BLaER1 (cell line): ENCODE measurements around the gene DMXL1.
"Not testable (repeated sequence)": the region's sequence is repeated elsewhere in the genome, so short reads cannot be mapped to it uniquely, and the experiment has no call there.

Experiments used
- H3K27ac ChIP-seq: shearing (Covaris generic); formaldehyde crosslinking; 2 replicates; pipeline ENCODE4 v1.8.1; 2022
- H3K27me3 ChIP-seq: shearing (Covaris generic); formaldehyde crosslinking; 2 replicates; pipeline ENCODE4 v1.8.1; 2022
- H3K36me3 ChIP-seq: shearing (Covaris generic); formaldehyde crosslinking; 2 replicates; pipeline ENCODE4 v1.8.1; 2022
- H3K4me1 ChIP-seq: shearing (Covaris generic); formaldehyde crosslinking; 2 replicates; pipeline ENCODE4 v1.8.1; 2022
- H3K4me2 ChIP-seq: shearing (Covaris generic); formaldehyde crosslinking; 2 replicates; pipeline ENCODE4 v1.8.1; 2022
- H3K4me3 ChIP-seq: shearing (Covaris generic); formaldehyde crosslinking; 2 replicates; pipeline ENCODE4 v1.8.1; 2022
- H3K9ac ChIP-seq: shearing (Covaris generic); formaldehyde crosslinking; 2 replicates; pipeline ENCODE4 v1.8.1; 2022
- H3K9me3 ChIP-seq: shearing (Covaris generic); formaldehyde crosslinking; 2 replicates; pipeline ENCODE4 v1.8.1; 2022
- H4K20me1 ChIP-seq: shearing (Covaris generic); formaldehyde crosslinking; 2 replicates; pipeline ENCODE4 v1.8.1; 2022
- Cebpa-rat ChIP-seq: shearing (Covaris generic); IDR thresholded peaks from 2 replicates; pipeline ENCODE4 v1.8.1; 2022

The DMXL1 gene

DNA sequence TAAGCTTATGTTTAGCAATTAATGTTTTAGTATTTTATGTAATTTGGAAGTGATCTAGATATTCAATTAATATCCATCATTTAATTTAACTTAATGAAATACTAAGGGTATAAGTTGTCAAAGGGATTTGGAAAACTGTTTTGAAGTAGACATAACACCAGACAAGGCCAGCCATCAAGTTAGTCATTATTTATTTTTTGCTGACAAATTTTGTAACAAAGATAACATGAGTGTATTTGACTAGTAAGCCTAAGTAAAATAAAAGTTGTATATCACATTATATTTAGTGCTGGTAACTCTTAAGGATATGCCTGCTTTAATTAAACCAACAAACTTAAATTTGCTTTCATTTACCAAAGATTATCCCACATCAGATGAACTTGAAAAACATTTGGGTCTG, 159.1 kb downstream of the DMXL1 start:
- H4K20me1 ChIP-seq, result no peaks in the 10 kb centered on the region
- H3K36me3 ChIP-seq, result peaks cover 22% of the 10 kb centered on the region
- H3K4me2 ChIP-seq, result no peak overlapping the region
- no peaks in the 10 kb centered on the region for H3K27me3 ChIP-seq
- H3K9ac ChIP-seq, result no peak overlapping the region
- no peaks in the 10 kb centered on the region for H3K4me1 ChIP-seq
- H3K4me3 ChIP-seq, result no peak overlapping the region
- H3K27ac ChIP-seq, result no peak overlapping the region
- TF ChIP-seq Cebpa-rat, result no peak
- no peaks in the 10 kb centered on the region for H3K9me3 ChIP-seq

DNA sequence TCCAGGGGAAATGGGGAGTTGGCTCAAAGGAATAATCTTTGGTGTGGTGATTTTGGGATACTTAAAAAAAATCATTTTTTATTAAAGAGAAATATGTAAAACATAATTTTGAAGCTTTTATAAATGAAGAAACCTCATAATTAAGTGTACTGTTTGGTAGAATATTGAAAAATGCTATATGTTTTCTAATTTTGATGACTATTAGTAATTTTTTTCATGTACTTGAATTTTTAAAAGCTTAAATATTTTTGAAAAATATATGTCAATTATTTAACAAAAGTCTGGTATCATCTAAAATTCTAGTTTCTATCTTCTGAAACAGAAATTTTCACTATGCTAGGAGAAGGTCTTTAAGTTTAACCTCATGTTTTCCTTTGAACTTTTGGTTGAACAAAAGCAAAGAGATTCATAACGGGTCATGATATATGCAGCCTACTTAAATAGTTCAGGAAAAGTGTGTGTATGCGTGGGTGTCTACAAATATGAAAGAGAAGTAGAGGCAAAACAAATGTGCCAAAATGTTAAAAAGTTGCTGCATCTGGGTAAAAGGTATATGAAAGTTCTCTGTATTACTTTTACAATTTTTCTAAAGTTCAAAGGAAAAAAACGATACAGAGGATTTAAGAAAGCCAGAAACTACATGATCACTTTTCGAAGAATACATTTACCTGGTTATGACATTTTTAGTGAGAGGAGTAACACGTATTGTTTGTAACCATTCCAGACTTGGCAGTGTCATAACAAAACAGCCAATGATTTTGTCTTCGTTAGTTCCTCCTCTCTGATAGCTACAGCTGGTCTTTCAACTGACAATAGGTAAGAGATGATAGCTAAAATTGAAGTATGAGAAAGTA, 167.6 kb downstream of the DMXL1 start:
- Histone ChIP-seq H3K36me3 (peaks cover 22% of the 10 kb centered on the region), H4K20me1 (no peaks in the 10 kb centered on the region), H3K9ac (no peak overlapping the region), H3K4me1 (no peaks in the 10 kb centered on the region), H3K27me3 (no peaks in the 10 kb centered on the region), H3K4me2 (no peak overlapping the region), H3K27ac (no peak overlapping the region), H3K9me3 (no peaks in the 10 kb centered on the region), H3K4me3 (no peak overlapping the region)
- TF ChIP-seq Cebpa-rat, result no peak

DNA sequence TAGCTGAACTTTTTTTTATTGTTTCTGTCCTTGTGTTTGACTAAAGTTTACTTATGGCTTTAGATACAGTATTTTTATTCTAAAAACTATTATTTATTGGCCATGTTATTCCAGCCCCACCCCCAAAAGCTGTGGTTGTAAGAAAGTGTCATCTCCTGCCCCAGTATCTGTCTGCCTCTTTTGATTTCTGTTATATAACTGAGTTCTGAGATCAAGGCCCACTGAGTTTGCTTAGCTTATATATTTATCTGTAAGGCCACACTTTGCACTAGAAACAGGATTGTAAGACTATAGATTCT, 168.2 kb downstream of the DMXL1 start:
- Histone ChIP-seq H3K27ac (no peak overlapping the region), H3K9me3 (no peaks in the 10 kb centered on the region), H3K36me3 (peaks cover 17% of the 10 kb centered on the region), H3K4me2 (no peak overlapping the region), H3K4me3 (no peak overlapping the region), H3K27me3 (no peaks in the 10 kb centered on the region), H3K9ac (no peak overlapping the region), H3K4me1 (no peaks in the 10 kb centered on the region), H4K20me1 (no peaks in the 10 kb centered on the region)
- TF ChIP-seq Cebpa-rat, result no peak

DNA sequence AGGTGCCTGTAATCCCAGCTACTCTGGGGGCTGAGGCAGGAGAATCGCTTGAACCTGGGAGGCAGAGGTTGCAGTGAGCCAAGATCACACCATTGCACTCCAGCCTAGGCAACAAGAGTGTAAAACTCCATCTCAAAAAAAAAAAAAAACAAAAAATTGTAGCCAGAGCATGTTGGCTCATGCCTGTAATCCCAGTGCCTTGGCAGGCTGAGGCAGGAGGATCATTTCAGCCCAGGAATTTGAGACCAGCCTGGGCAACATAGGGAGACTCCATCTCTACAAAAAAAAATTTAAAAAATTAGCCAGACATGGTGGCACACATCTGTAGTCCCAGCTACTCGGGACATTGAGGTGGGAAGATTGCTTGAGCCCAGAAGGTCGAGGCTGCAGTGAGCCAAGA, 168.9 kb downstream of the DMXL1 start:
- not testable (repeated sequence) for H4K20me1 ChIP-seq, H3K4me3 ChIP-seq, H3K27me3 ChIP-seq, H3K4me1 ChIP-seq, H3K9ac ChIP-seq, H3K4me2 ChIP-seq, H3K9me3 ChIP-seq, H3K27ac ChIP-seq
- H3K36me3 ChIP-seq, result 0 out of 2 replicates have a peak, but pooled peaks cover 12% of the 10 kb centered on the region

DNA sequence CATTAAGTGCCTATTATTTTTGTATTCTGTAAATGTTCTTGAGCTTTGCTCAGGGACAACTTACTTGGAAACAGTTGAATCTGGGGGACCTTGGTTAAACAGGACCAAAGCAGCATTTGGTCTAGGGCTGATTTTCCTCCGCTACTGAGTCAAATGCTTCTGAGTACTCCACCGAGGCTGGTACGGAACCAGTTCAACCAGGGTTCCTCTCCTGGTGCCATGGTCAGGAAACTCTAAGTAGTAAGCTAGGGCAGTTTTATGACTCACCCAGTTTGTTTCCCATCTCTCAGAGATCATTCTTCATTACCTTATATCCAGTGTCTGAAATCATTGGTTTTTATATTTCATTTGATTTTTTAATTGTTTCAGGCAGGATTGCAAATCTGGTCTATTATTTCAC, 173.0 kb downstream of the DMXL1 start:
- no peak overlapping the region for H3K4me3 ChIP-seq
- H3K9ac ChIP-seq, result no peak overlapping the region
- no peaks in the 10 kb centered on the region for H3K9me3 ChIP-seq
- H3K36me3 ChIP-seq, result 0 out of 2 replicates have a peak, but pooled peaks cover 18% of the 10 kb centered on the region
- H3K27ac ChIP-seq, result no peak overlapping the region
- no peaks in the 10 kb centered on the region for H3K4me1 ChIP-seq
- H3K27me3 ChIP-seq, result no peaks in the 10 kb centered on the region
- H4K20me1 ChIP-seq, result no peaks in the 10 kb centered on the region
- H3K4me2 ChIP-seq, result no peak overlapping the region
- TF ChIP-seq Cebpa-rat, result no peak

DNA sequence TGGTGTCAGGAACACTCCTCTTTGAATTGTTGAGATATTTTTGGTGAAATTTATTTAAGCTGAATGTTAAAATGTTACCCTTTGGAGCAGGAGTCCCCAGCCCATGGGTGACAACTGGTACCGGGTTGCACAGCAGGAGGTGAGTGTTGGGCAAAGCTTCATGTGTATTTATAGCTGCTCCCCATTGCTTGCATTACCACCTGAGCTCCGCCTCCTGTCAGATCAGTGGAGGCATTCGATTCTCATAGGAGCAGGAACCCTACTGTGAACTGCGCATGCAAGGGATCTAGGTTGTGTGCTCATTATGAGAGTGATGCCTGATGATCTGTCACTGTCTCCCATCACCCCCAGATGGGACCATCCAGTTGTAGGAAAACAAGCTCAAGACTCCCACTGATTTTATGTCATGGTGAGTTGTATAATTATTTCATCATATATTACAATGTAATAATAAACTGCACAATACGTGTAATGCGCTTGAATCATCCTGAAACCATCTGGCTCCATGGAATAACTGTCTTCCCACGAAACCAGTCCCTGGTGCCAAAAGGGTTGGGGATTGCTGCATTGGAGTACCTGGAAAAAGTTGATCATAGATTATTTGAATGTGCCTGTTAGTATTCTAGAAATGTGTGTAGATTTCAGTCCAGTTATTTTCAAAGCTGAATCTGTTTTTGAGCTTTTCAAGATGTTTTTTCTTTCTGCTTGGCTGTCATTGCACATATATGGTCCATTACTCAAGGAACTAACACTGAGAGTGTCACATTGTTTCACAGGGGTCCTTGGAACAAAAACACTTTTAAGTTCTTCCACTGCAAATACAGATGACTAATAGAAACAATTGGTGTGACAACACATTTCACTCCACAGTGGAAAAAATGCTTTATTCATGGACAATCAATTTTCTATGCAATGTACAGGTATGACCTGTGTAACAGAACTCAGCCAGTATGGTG, 180.3 kb downstream of the DMXL1 start:
- Histone ChIP-seq H3K9ac (no peak overlapping the region), H3K4me1 (no peaks in the 10 kb centered on the region), H3K27me3 (no peaks in the 10 kb centered on the region), H3K4me3 (no peak overlapping the region), H3K27ac (no peak overlapping the region), H3K9me3 (peaks cover 31% of the 10 kb centered on the region), H3K4me2 (no peak overlapping the region), H3K36me3 (peaks cover 23% of the 10 kb centered on the region), H4K20me1 (no peaks in the 10 kb centered on the region)
- no peak for TF ChIP-seq Cebpa-rat

DNA sequence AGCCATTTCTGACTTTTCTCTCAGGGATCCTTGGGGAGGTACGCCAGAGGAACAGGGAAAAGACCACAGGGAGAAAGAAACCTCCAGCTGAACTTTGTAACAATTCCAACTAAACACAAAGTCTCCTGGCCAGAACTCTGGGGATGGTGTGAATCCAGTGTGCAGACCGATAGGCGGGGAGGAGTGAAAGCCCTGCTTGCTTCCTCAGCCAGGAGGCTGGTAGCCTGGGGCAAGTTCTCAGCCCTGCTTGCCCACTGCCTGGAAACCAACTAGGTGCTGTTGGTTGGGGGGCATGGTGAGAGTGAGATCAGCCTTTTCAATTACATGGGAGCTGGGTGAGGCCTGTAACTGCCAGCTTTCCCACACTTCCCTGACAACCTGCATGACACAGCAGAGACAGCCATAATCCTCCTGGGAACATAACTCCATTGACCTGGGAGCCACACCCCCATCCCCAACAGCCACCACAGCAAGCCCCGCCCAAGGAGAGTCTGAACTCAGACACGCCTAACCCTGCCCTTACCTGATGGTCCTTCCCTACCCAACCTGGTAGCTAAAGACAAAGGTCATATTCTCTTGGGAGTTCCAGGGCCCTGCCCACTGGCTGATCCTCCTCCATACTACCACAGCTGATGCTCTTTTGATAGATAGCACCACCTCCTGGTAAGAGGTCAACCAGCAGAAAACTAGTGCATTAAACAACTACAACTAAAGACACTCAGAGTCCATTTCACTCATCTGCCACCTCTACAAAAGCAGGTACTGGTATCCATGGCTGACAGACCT, 184.9 kb downstream of the DMXL1 start:
- Histone ChIP-seq H3K9me3 (peaks cover 72% of the 10 kb centered on the region), H3K36me3 (peaks cover 22% of the 10 kb centered on the region), H3K27ac (no peak overlapping the region), H3K9ac (no peak overlapping the region), H3K4me3 (no peak overlapping the region), H3K27me3 (no peaks in the 10 kb centered on the region), H4K20me1 (no peaks in the 10 kb centered on the region), H3K4me1 (no peaks in the 10 kb centered on the region), H3K4me2 (no peak overlapping the region)
- TF ChIP-seq Cebpa-rat, result no peak

DNA sequence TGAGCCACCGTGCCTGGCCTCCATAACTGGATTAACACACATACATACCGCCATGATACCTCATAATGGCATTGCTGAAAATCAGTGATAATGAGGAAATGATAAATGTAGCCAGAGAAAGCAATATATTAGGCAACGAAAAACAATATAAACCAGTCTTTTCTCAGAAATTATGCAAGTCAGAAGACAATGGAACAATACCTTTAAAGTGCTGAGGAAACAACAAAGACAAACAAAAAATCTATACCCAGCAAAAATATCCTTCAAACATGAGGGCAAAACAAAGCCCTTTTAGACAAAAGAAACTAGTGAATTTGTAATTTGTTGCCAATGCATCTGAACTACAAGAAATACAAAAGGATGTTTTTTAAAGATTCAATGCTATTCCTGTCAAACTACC, 186.7 kb downstream of the DMXL1 start:
- Histone ChIP-seq H3K36me3 (0 out of 2 replicates have a peak, but pooled peaks cover 9% of the 10 kb centered on the region), H3K27ac (no peak overlapping the region), H3K27me3 (no peaks in the 10 kb centered on the region), H3K9ac (no peak overlapping the region), H3K4me1 (no peaks in the 10 kb centered on the region), H3K4me3 (no peak overlapping the region), H3K9me3 (peaks cover 90% of the 10 kb centered on the region), H3K4me2 (no peak overlapping the region), H4K20me1 (no peaks in the 10 kb centered on the region)
- no peak for TF ChIP-seq Cebpa-rat

DNA sequence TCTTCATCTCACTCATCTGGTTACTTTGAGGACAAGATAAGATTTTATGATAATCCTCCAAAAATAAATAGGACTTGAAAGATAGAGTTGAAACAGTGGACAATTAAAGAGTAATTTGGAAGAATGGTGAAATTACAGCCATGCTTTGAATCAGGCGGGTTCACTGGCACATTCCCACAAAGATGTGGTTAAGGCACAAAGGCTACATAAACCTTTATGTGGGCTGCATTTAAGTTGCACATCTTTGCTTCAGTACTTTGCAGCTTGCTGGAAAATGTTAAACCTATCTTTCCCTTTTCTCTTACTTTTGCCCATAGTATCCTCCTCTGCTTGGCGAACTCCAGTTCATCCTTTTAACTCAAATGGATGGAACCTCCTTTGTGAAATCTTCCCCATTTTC, 192.8 kb downstream of the DMXL1 start:
- Histone ChIP-seq H3K27me3 (no peaks in the 10 kb centered on the region), H3K4me3 (no peak overlapping the region), H3K27ac (no peak overlapping the region), H3K9ac (no peak overlapping the region), H3K4me1 (peaks cover 19% of the 10 kb centered on the region), H3K4me2 (peak overlapping the region; percentile 33), H4K20me1 (no peaks in the 10 kb centered on the region), H3K9me3 (peaks cover 53% of the 10 kb centered on the region), H3K36me3 (0 out of 2 replicates have a peak, but pooled peaks cover 9% of the 10 kb centered on the region)
- no peak for TF ChIP-seq Cebpa-rat
